ENCODE results near the gene TBC1D9B.
"Not testable (repeated sequence)": the region's sequence is repeated elsewhere in the genome, so short reads cannot be mapped to it uniquely, and the experiment has no call there.

TBC1D9B gene

GRCh38 chr5:179836225-179837019 is 71.3 kb downstream of the TBC1D9B start:
- DNase-seq: peak; percentile 55

GRCh38 chr5:179834871-179835270 is 72.8 kb downstream of the TBC1D9B start:
- not testable (repeated sequence) for DNase-seq

- DNase-seq: no peak
Measured at GRCh38 chr5:179834120-179834519, 73.6 kb downstream of the TBC1D9B start.

GRCh38 chr5:179833709-179834070 is 74.0 kb downstream of the TBC1D9B start:
- no peak for DNase-seq

- DNase-seq: no peak
Measured at GRCh38 chr5:179833056-179833708, 74.5 kb downstream of the TBC1D9B start.

GRCh38 chr5:179832039-179832745 is 75.5 kb downstream of the TBC1D9B start:
- no peak for DNase-seq

GRCh38 chr5:179830818-179831468 is 76.8 kb downstream of the TBC1D9B start:
- no peak for DNase-seq

GRCh38 chr5:179829732-179830435 is 77.8 kb downstream of the TBC1D9B start:
- DNase-seq: no peak

- DNase-seq: no peak
Measured at GRCh38 chr5:179828756-179829421, 78.8 kb downstream of the TBC1D9B start.

- no peak for DNase-seq
Measured at GRCh38 chr5:179827680-179828079, 80.0 kb downstream of the TBC1D9B start.

- DNase-seq: no peak
Measured at GRCh38 chr5:179825655-179826182, 82.0 kb downstream of the TBC1D9B start.

- DNase-seq: no peak
Measured at GRCh38 chr5:179824745-179825112, 83.0 kb downstream of the TBC1D9B start.

- no peak for DNase-seq
Measured at GRCh38 chr5:179823937-179824744, 83.6 kb downstream of the TBC1D9B start.

GRCh38 chr5:179822444-179822990 is 85.2 kb downstream of the TBC1D9B start:
- DNase-seq: no peak

GRCh38 chr5:179822059-179822432 is 85.7 kb downstream of the TBC1D9B start:
- DNase-seq: no peak

- peak; percentile 87 for DNase-seq
Measured at GRCh38 chr5:179821298-179822058, 86.2 kb downstream of the TBC1D9B start.

GRCh38 chr5:179820483-179821297 is 87.0 kb downstream of the TBC1D9B start, which contains the start of gene SQSTM1:
TSS of gene SQSTM1 (plus strand) at chr5:179820905. CDS start at chr5:179820937, 32 bp downstream.
- DNase-seq: peak; percentile 78

GRCh38 chr5:179820127-179820482 is 87.6 kb downstream of the TBC1D9B start:
- DNase-seq: no peak
